NB4 (cell line): ENCODE data around the gene TNFSF11.

Source experiments
- TF ChIP-seq, protein P1 (sequence below): IDR thresholded peaks from 2 replicates; pipeline ENCODE4 v1.6.1; 2011; ENCODE audit warnings: low read depth, low read length
- TF ChIP-seq, protein P2 (sequence below): IDR thresholded peaks from one replicate; pipeline ENCODE4 v1.5.1; 2012; ENCODE audit warnings: low read depth, low read length

DNA sequence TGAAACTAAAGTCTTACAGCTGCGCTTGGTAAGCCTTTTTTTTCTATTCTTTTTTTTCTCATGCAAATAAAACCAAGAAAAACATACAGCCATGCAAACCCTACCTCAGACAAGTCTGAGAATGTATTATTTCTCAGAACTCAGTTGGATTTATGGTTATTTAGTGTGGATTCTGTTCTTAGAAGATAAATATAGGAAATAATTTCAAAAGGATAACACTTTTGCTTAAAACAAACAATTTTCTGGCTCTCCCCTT lies 40.7 kb upstream of the TNFSF11 start:
- TF ChIP-seq, protein P1, sequence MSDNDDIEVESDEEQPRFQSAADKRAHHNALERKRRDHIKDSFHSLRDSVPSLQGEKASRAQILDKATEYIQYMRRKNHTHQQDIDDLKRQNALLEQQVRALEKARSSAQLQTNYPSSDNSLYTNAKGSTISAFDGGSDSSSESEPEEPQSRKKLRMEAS: no peak
- TF ChIP-seq, protein P2, sequence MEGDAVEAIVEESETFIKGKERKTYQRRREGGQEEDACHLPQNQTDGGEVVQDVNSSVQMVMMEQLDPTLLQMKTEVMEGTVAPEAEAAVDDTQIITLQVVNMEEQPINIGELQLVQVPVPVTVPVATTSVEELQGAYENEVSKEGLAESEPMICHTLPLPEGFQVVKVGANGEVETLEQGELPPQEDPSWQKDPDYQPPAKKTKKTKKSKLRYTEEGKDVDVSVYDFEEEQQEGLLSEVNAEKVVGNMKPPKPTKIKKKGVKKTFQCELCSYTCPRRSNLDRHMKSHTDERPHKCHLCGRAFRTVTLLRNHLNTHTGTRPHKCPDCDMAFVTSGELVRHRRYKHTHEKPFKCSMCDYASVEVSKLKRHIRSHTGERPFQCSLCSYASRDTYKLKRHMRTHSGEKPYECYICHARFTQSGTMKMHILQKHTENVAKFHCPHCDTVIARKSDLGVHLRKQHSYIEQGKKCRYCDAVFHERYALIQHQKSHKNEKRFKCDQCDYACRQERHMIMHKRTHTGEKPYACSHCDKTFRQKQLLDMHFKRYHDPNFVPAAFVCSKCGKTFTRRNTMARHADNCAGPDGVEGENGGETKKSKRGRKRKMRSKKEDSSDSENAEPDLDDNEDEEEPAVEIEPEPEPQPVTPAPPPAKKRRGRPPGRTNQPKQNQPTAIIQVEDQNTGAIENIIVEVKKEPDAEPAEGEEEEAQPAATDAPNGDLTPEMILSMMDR: no peak
